ENCODE measurements around the gene CDC14B. TPM values are rescaled to one million over a fixed set of nuclear protein-coding genes. Genes with fewer than 3 reads are reported as not detected.
"Not testable (repeated sequence)": the region's sequence is repeated elsewhere in the genome, so short reads cannot be mapped to it uniquely, and the experiment has no call there.

The CDC14B gene
- 20.1 and 23.5 TPM in 2 replicates for total RNA-seq (2014; rRNA removed; shearing (Covaris generic))

GRCh38 chr9:96619491-96620180, at the start of gene CDC14B:
Gene CDC14B, minus strand, starts transcription at chr9:96619843. Its CDS starts 465 bp downstream, at chr9:96619378.
- peak; percentile 74 for DNase-seq (ENCODE audit: low spot score)

DNA sequence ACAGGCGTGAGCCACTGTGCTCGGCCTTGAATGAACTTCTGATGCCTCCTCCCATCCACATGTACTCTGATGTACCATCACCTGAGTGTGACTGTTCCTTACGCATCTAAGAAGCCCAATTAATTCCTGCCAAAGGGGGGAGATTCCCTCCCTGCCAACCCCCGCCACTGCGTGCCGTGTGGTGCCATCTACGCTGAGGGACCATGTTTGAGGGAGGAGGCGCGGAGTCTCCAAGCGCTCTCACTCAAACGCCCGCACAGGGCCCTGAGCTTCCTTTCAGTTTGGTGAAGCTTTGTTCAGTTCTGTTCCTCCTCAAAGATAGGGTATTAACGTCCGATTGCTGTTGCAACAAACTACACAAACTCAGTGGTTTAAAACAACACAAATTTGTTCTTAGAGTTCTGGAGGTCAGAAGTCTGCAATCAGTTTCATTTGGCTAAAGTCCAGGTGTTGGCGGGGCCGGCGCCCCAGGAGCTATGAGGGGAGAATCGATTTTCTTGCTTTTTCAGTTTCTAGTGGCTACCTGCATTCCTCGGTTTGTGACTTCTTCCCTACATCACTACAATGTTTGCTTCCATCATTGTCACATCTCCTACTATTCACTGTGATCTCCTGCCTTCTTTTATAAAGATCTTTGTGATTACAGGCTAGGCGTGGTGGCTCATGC, 49.4 kb upstream of the CDC14B start:
- DNase-seq (ENCODE audit: low spot score) = no peak
- in situ Hi-C loops (cut with HindIII; ENCODE audit: low sequenced_read_pairs) = no loop called here

More at GRCh38 chr9:96619491-96620180, at the start of gene CDC14B:
- in situ Hi-C loops (cut with HindIII; ENCODE audit: low sequenced_read_pairs) = no loop called here

GRCh38 chr9:96667363-96667728, 47.7 kb upstream of the CDC14B start:
- DNase-seq (ENCODE audit: low spot score) = no peak
- in situ Hi-C loops (cut with HindIII; ENCODE audit: low sequenced_read_pairs) = no loop called here

DNA sequence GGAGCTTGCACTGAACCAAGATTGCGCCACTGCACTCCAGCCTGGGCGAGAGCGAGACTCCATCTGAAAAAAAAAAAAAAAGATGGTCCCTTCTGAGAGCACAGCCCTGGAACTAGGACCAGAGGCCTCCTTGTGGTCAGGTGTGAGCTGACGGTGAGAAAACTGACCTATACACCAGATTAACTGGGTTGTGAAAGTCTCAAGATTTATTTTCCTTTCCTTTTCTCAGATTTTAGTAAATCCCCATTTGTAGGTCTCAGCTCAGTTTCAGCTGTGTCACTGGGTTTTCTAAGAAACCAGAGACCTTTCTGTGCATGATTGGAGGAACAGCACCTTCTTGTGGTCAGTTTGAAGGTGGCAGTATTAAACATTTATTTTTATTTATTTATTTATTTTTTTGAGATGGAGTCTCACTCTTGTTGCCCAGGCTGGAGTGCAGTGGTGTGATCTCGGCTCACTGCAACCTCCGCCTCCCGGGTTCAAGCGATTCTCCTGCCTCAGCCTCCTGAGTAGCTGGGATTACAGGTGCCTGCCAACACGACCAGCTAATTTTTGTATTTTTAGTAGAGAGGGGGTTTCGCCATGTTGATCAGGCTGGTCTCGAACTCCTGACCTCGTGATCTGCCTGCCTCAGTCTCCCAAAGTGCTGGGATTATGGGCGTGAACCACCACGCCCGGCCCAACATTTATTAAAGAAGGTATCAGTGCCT, 47.2 kb upstream of the CDC14B start:
- DNase-seq (ENCODE audit: low spot score) = peak; percentile 63
- in situ Hi-C loops (cut with HindIII; ENCODE audit: low sequenced_read_pairs) = not testable (repeated sequence)

GRCh38 chr9:96665789-96666188, 46.1 kb upstream of the CDC14B start:
- no peak for DNase-seq (ENCODE audit: low spot score)
- in situ Hi-C loops (cut with HindIII; ENCODE audit: low sequenced_read_pairs) = no loop called here

- in situ Hi-C loops (cut with HindIII; ENCODE audit: low sequenced_read_pairs) = no loop called here
Measured at GRCh38 chr9:96663506-96664120, 44.0 kb upstream of the CDC14B start.

GRCh38 chr9:96661711-96662110, 42.1 kb upstream of the CDC14B start:
- DNase-seq (ENCODE audit: low spot score) = no peak
- in situ Hi-C loops (cut with HindIII; ENCODE audit: low sequenced_read_pairs) = no loop called here

More at GRCh38 chr9:96663506-96664120, 44.0 kb upstream of the CDC14B start:
- DNase-seq (ENCODE audit: low spot score) = no peak

- in situ Hi-C loops (cut with HindIII; ENCODE audit: low sequenced_read_pairs) = no loop called here
- no peak for DNase-seq (ENCODE audit: low spot score)
Measured at GRCh38 chr9:96660692-96661248, 41.1 kb upstream of the CDC14B start.

DNA sequence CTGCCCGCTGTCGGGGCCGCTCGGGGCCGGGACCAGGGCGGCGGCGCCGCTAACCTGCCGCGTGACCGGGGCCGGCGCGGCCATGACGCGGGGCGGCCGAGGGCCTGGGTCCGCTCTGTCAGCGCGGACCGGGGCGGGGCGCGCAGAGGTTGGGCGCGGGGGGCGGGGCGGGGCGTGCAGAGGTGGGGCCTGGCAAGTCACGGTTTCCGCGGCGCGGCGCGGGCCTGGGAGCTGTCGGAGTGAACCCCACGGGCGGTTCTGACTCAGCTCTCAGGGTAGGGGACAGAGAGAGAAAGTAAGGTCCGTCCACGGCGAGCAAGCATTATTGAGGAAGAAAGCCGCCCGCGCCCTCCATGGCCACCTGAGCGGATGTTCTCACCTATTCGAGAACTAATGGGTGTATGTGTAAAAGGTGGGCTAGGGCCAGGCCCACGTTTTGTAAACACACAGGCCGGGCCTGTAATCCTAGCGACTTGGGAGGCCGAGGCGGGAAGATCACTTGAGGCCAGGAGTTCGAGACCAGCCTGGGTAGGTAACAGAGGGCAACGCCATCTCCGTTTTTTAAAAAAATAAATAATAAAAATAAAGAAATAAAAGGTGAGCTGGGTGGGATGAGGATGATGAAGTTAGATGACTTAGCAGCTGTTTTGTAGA, 35.7 kb upstream of the CDC14B start, which contains the start of gene PRXL2C:
Gene PRXL2C (minus strand): TSS at position 120 of the 654 bp plus-strand sequence. CDS start 36 bp downstream, at position 84.
- in situ Hi-C loops (cut with HindIII; ENCODE audit: low sequenced_read_pairs) = no loop called here
- peak; percentile 45 for DNase-seq (ENCODE audit: low spot score)

- in situ Hi-C loops (cut with HindIII; ENCODE audit: low sequenced_read_pairs) = no loop called here
- peak; percentile 72 for DNase-seq (ENCODE audit: low spot score)
Measured at GRCh38 chr9:96654450-96655197, 35.0 kb upstream of the CDC14B start.

- in situ Hi-C loops (cut with HindIII; ENCODE audit: low sequenced_read_pairs) = no loop called here
- no peak for DNase-seq (ENCODE audit: low spot score)
Measured at GRCh38 chr9:96651626-96652025, 32.0 kb upstream of the CDC14B start.

DNA sequence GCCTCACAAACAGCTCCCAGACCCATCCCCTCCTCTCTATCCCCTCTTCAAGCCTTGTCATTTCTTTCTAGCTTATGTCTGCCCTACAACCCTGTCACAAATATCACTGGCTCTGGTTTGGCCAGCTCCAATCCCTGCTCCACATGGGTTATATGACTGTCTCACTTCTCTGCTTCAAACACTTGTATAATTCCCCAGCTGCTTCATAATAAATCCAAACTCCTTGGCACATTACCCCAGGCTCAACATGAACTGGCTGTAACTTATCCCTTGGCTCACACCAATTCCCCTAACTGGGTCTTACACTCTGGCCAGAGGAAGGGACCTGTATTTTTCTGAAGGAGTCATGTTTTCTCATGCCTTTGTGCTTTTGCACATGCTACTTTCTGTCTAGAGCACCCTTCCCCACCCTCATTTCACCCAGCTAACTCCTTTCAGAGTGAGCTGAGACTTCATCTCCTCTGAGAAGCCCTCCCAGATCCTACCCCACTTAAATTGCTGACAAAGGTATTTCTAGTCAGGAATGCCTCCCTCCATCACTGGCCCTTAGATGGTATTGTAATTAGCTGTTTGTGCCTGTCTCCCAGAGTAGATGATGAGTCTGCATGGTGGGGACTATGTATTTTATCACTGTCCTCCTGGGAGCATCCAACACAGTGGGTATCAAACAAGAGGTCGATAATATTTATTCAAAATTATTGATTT, 30.1 kb upstream of the CDC14B start:
- in situ Hi-C loops (cut with HindIII; ENCODE audit: low sequenced_read_pairs) = no loop called here
- no peak for DNase-seq (ENCODE audit: low spot score)

DNA sequence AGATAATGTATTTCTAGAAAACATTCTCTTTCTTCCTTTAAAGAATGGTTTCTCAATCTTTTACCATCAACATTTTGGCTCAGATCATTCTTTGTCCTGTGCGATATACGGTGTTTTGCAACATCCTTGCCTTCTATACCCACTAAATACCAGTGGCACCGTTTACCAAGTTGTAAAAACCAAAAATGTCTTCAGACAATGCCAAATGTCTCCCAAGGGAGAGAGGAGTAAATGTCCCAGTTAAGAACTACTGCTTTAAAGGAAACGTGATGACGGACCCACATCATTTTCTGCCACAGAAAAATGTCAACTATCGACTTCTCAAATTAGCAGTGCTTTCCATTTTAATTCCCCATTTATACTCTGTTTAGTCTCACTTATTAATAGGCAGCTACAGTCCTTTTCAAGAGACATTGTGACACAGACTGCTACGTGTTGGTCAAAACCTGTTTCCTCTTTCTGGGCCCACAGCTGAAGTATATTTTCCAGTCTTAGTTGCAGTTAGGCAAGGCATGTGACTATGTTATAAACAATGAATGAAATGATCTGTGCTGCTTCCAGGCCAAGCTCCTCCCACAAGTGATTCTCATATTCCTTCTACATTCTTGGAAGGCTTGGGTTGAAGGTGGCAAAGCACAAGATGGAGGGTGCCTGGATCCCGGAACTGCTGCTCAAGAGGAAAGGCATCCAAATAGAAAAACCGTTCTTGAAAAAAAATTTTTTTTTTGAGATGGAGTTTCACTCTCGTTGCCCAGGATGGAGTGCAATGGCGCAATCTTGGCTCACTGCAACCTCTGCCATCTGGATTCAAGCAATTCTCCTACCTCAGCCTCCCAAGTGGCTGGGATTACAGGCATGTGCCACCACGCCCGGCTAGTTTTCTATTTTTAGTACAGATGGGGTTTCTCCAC, 26.7 kb upstream of the CDC14B start:
- in situ Hi-C loops (cut with HindIII; ENCODE audit: low sequenced_read_pairs) = no loop called here
- DNase-seq (ENCODE audit: low spot score) = no peak

DNA sequence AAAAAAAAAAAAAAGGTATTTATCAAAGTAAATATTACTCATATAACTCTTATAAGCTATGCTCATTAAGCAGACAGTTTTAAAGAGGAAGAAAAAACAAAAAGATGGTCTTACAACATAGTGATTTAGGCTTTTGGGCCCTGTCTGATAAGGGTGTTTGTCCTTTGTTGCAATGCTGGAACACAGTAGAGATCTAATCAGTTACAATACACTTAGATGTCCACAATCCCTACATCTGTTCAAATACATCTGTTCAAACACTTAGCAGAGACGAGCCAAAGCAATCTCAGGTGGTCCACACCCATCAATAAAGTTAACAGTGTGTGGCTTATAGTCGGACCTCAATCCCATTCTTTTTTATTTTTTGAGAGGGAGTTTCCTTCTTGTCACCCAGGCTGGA, 24.5 kb upstream of the CDC14B start:
- in situ Hi-C loops (cut with HindIII; ENCODE audit: low sequenced_read_pairs) = no loop called here
- DNase-seq (ENCODE audit: low spot score) = no peak

- no peak for DNase-seq (ENCODE audit: low spot score)
- in situ Hi-C loops (cut with HindIII; ENCODE audit: low sequenced_read_pairs) = no loop called here
Measured at GRCh38 chr9:96641514-96641913, 21.9 kb upstream of the CDC14B start.

GRCh38 chr9:96638606-96639364, 19.1 kb upstream of the CDC14B start:
- in situ Hi-C loops (cut with HindIII; ENCODE audit: low sequenced_read_pairs) = no loop called here
- DNase-seq (ENCODE audit: low spot score) = no peak
